GM12872 (cell line): ENCODE data around the gene GSTP1.
A peak's percentile ranks its signal among the peaks of the same experiment; 100 is the strongest.

Source experiments
- TF ChIP-seq, protein P1 (sequence below): IDR thresholded peaks from 3 replicates; pipeline ENCODE4 v1.5.1; 2011; ENCODE audit warnings: low read depth, mild to moderate bottlenecking, low read length, moderate library complexity; ENCODE audit not compliant: insufficient read depth

The GSTP1 gene

GRCh38 chr11:67606492-67607295, 23.1 kb downstream of the GSTP1 start, which contains the start of gene NDUFV1:
NDUFV1 (plus strand) TSS chr11:67606936; CDS start chr11:67607005, 69 bp downstream.
- TF ChIP-seq, protein P1, sequence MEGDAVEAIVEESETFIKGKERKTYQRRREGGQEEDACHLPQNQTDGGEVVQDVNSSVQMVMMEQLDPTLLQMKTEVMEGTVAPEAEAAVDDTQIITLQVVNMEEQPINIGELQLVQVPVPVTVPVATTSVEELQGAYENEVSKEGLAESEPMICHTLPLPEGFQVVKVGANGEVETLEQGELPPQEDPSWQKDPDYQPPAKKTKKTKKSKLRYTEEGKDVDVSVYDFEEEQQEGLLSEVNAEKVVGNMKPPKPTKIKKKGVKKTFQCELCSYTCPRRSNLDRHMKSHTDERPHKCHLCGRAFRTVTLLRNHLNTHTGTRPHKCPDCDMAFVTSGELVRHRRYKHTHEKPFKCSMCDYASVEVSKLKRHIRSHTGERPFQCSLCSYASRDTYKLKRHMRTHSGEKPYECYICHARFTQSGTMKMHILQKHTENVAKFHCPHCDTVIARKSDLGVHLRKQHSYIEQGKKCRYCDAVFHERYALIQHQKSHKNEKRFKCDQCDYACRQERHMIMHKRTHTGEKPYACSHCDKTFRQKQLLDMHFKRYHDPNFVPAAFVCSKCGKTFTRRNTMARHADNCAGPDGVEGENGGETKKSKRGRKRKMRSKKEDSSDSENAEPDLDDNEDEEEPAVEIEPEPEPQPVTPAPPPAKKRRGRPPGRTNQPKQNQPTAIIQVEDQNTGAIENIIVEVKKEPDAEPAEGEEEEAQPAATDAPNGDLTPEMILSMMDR = peak; percentile 79

DNA sequence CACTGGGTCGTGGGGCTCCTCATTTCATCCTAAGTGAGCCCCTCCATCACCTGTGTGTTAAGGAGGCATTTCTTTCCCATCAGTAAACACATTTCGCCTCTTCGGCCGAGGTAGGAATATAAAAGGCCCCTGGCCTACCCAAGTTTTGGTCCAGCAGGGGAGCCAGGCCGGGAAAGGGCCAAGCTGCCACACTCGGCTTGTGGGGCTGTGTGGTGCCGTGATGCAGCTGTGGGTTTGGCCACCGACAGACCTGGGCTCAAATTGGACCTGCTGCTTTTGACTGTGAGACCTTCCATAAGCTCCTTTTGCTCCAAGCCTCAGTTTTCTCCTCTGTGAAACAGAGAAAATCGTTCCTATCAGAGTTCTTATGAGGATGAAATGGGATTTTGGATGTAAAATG, 23.9 kb downstream of the GSTP1 start:
- TF ChIP-seq, protein P1 = no peak

DNA sequence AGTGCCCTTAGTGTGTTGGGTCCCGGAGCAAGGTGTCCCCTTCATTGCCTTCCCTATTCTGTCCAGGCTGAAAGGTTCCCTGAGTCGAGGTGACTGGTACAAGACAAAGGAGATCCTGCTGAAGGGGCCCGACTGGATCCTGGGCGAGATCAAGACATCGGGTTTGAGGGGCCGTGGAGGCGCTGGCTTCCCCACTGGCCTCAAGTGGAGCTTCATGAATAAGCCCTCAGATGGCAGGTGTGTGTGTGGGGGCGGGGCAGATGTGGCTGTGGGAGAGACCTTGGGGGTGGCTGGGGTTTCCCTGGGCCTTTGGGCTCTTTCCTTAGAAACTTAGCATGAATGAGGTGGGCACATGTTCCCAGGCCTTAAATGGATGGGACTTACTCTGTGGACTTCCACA, 24.9 kb downstream of the GSTP1 start:
- TF ChIP-seq, protein P1 = no peak

DNA sequence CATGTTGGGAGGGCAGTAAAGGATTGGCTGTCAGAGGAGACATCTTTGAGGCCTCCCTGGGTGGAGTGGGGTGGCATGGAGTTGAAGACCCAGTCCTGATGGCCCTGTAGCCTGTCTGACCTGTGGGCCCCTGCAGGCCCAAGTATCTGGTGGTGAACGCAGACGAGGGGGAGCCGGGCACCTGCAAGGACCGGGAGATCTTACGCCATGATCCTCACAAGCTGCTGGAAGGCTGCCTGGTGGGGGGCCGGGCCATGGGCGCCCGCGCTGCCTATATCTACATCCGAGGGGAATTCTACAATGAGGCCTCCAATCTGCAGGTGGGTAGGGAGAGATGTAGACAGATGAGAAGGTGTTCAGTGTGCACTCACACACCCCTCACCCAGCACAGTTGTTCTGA, 25.7 kb downstream of the GSTP1 start:
- TF ChIP-seq, protein P1 = no peak

DNA sequence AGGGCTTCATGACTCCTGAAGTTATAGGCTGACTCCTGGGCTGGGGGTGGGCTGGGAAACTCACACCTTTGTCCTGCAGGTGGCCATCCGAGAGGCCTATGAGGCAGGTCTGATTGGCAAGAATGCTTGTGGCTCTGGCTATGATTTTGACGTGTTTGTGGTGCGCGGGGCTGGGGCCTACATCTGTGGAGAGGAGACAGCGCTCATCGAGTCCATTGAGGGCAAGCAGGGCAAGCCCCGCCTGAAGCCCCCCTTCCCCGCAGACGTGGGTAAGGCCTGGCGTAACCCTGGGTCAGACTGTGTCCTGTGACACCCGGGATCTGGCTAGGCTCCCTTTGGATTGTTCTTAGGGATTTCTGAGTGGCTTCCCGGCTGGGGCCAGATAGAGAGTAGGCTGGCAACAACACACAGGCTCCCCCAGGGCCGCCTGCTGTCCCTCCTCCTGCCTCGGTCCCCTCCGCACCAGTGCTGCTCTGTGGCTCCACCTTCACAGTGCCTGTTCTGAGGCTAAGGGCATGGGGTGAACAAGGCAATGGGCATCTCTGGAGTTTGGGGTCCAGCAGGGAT, 26.8 kb downstream of the GSTP1 start:
- TF ChIP-seq, protein P1 = no peak

DNA sequence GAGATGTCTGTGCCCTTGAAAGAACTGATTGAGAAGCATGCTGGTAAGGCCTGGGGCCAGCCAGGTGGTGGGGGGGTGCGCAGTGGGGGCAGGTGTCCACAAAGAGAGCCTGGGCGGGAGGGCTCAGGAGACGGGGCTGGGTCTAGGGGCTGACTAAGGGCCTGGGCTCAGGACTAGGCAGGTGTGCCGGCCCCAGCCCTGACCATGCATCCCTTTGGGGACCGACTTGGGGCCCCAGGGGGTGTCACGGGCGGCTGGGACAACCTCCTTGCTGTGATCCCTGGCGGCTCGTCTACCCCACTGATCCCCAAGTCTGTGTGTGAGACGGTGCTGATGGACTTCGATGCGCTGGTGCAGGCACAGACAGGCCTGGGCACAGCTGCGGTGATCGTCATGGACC, 27.6 kb downstream of the GSTP1 start:
- TF ChIP-seq, protein P1 = no peak

GRCh38 chr11:67611704-67612587, 28.3 kb downstream of the GSTP1 start:
- TF ChIP-seq, protein P1 = no peak
